Esophagus (tissue), 2 donors: ENCODE data around the gene MAPK12. TPM values are rescaled to one million over a fixed set of nuclear protein-coding genes. Genes with fewer than 3 reads are reported as not detected.
A peak's percentile ranks its signal among the peaks of the same experiment; 100 is the strongest.

Experiments
- H3K27ac ChIP-seq, 2 donors: one replicate each; pipeline ENCODE4 v1.5.1; 2013; ENCODE audit warnings: low read depth in 2 of 2, mild to moderate bottlenecking in 2 of 2, inconsistent platforms in 1 of 2, low read length in 1 of 2, moderate library complexity in 1 of 2
- H3K27me3 ChIP-seq, 2 donors: one replicate each; pipeline ENCODE4 v1.6.1; 2013; ENCODE audit warnings: low read length in 2 of 2, control low read depth in 1 of 2, mild to moderate bottlenecking in 1 of 2; ENCODE audit not compliant: insufficient read depth in 2 of 2, control insufficient read depth in 1 of 2
- H3K36me3 ChIP-seq, 2 donors: one replicate each; pipeline ENCODE4 v1.6.1; 2013; ENCODE audit warnings: low read length in 1 of 2; ENCODE audit not compliant: control insufficient read depth in 2 of 2, insufficient read depth in 2 of 2
- H3K4me1 ChIP-seq, 2 donors: one replicate each; pipeline ENCODE4 v1.6.1; 2013; ENCODE audit warnings: low read length in 1 of 2; ENCODE audit not compliant: control insufficient read depth in 2 of 2, insufficient read depth in 2 of 2
- H3K4me3 ChIP-seq, 2 donors: one replicate each; pipeline ENCODE4 v1.5.1; 2013; ENCODE audit warnings: low read length in 2 of 2, mild to moderate bottlenecking in 2 of 2, low read depth in 1 of 2, moderate library complexity in 1 of 2
- H3K9me3 ChIP-seq, 2 donors: one replicate each; pipeline ENCODE4 v1.6.1; 2013; ENCODE audit warnings: mild to moderate bottlenecking in 2 of 2, low read depth in 1 of 2, low read length in 1 of 2, moderate library complexity in 1 of 2; ENCODE audit not compliant: control insufficient read depth in 2 of 2, insufficient read depth in 1 of 2
- WGBS, 2 donors: extraction: QIAGEN DNeasy Blood & Tissue Kit; methylation state at CpG; one replicate each; pipeline ENCODE4 v1.1.7; 2013; 5-methylcytosine and 5-hydroxymethylcytosine counted together
- polyA plus RNA-seq, 2 donors: library from polyadenylated mRNA; stranded (reverse); fragments of 200-250 nt; gene quantifications; one replicate each; pipeline ENCODE4 v1.2.3, GENCODE V29; 2013
- donor health status: healthy with polysubstance abuse.
- donor health status: Bipolar disorder and iron deficiency.

MAPK12 gene
- polyA plus RNA-seq, 2 donors = 3.0 to 3.4 TPM

DNA sequence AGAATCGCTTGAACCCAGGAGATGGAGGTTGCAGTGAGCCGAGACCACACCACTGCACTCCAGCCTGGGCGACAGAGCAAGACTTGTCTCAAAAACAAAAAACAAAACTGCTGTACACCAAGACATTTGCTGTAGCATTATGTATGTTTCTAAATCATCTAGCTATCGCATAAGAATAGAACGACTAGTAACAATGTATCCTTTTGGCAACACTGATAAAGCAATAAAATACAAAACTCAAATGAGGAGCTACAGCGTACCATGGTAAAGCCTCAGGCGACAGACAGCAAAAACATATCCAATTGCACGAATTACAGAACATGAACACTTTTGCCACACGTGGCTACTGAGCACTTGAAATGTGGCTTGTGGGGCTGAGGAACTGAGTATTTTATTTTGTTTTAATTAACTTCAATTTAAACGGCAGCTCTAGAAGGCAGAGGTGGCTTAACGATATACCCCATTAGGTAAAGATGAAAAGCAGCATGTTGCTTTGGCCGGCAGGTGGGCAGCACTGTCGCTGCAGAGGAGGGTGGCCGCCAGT is 19.0 kb downstream of the MAPK12 start:
- 52 to 56% methylated on average over 14 of the region's 14 CpGs for WGBS, 2 donors
- Histone ChIP-seq H3K27ac (no peak overlapping the region), H3K4me3 (peak overlapping the region in 1 of 2 donors; percentile 25), H3K27me3 (no peaks in the 10 kb centered on the region), H3K36me3 (peaks cover 9 to 22% of the 10 kb centered on the region in 2 donors), H3K9me3 (no peaks in the 10 kb centered on the region), H3K4me1 (peaks cover 11 to 17% of the 10 kb centered on the region in 2 donors)

DNA sequence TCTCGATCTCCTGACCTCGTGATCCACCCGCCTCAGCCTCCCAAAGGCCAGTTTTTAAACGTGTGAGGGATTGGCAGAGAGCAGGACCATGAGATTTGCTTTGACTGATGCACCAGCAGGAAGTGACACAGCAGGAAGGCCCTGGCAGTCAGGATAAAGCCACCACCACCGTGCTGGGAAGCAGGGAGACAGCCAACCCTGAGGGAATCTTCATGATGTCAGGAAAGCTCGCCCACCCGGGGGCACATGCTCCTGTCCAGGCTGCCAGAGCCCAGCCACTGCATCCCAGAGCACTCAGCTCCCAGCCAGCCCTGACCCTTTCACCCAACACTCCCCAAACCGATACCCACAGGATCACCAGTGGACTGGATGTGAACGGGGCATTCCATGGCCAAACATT is 22.7 kb downstream of the MAPK12 start:
- Histone ChIP-seq H3K4me1 (peaks cover 3 to 14% of the 10 kb centered on the region in 2 donors), H3K9me3 (no peaks in the 10 kb centered on the region), H3K27me3 (no peaks in the 10 kb centered on the region), H3K36me3 (peaks cover 9 to 21% of the 10 kb centered on the region in 2 donors), H3K4me3 (no peak overlapping the region), H3K27ac (no peak overlapping the region)
- 89 to 94% methylated on average over 9 of the region's 9 CpGs for whole genome bisulfite sequencing, 2 donors

GRCh38 chr22:50236731-50237409 is 24.6 kb downstream of the MAPK12 start:
- H3K27ac ChIP-seq = no peak overlapping the region
- peaks cover 9 to 29% of the 10 kb centered on the region in 2 donors for H3K36me3 ChIP-seq
- H3K9me3 ChIP-seq = no peaks in the 10 kb centered on the region
- 71% methylated on average over 11 of the region's 11 CpGs for WGBS, 2 donors
- H3K4me1 ChIP-seq = peaks cover 0 to 10% of the 10 kb centered on the region in 2 donors
- no peaks in the 10 kb centered on the region for H3K27me3 ChIP-seq
- no peak overlapping the region for H3K4me3 ChIP-seq

- no peak overlapping the region for H3K4me3 ChIP-seq
- H3K27ac ChIP-seq = no peak overlapping the region
- H3K36me3 ChIP-seq = peaks cover 4 to 29% of the 10 kb centered on the region in 2 donors
- H3K9me3 ChIP-seq = no peaks in the 10 kb centered on the region
- H3K27me3 ChIP-seq = no peaks in the 10 kb centered on the region
- H3K4me1 ChIP-seq = peaks cover 0 to 10% of the 10 kb centered on the region in 2 donors
- WGBS, 2 donors = 91% methylated on average over 18 of the region's 18 CpGs
Measured at GRCh38 chr22:50233223-50233622, 28.3 kb downstream of the MAPK12 start.

DNA sequence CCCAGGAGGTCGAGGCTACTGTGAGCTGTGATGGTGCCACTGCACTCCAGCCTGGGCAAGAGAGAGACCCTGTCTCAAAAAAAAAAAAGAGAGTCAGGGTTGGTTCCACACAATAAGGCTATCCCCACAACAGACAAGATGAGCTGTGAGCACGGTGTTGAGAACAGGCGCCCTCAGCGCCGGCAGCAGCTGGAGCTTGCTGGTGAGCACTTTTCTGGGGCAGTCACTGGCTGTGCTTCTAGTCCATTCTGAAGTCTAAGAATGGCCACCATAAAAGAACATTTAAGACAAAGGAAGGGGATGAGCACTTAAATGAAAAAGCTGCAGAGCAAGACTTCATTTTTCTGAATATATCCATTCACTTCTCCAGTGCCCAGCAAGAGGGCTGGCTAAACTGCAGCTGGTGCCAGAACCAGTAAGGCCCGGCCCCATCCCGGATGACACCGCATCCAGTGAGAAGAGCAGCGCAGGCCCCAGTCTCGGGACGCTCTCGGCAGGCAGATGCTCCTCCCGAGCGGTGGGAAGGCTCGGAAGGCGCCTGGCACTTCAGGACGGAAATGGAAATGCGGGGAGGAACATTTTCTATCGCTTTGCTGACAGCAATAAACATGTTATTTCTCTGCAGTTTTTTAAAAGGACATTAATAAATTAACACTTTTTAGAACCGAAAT is 28.9 kb downstream of the MAPK12 start:
- H3K4me1 ChIP-seq = peaks cover 0 to 10% of the 10 kb centered on the region in 2 donors
- H3K27me3 ChIP-seq = no peaks in the 10 kb centered on the region
- no peak overlapping the region for H3K4me3 ChIP-seq
- no peak overlapping the region for H3K27ac ChIP-seq
- peaks cover 4 to 32% of the 10 kb centered on the region in 2 donors for H3K36me3 ChIP-seq
- no peaks in the 10 kb centered on the region for H3K9me3 ChIP-seq
- WGBS, 2 donors = 90 to 92% methylated on average over 20 of the region's 20 CpGs

DNA sequence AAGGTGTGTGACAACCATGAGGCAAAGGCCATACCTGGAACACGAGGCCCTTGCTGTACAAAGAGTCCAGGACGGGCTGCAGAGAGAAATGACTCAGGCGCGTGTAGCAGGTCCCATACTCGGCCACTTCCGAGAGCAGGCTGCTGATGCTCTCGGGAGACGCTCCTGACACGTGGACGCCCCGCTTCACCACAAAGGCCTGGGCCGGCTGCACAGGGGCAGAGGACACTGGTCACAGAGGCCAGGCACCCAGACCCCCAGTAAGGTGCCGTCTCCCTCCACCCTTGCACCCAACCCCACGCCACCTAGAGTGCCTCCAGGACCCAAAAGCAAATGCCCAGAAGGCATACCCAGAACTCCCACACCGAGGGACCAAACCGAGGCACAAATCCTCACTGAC is 32.1 kb downstream of the MAPK12 start:
- Histone ChIP-seq H3K27me3 (no peaks in the 10 kb centered on the region), H3K36me3 (peaks cover 5 to 47% of the 10 kb centered on the region in 2 donors), H3K27ac (no peak overlapping the region), H3K9me3 (no peaks in the 10 kb centered on the region), H3K4me1 (peaks cover 0 to 4% of the 10 kb centered on the region in 2 donors), H3K4me3 (no peak overlapping the region)
- WGBS, 2 donors = 95 to 96% methylated on average over 16 of the region's 16 CpGs

- WGBS, 2 donors = 96 to 97% methylated on average over 9 of the region's 9 CpGs
- H3K4me1 ChIP-seq = no peaks in the 10 kb centered on the region
- no peak overlapping the region for H3K4me3 ChIP-seq
- H3K27me3 ChIP-seq = no peaks in the 10 kb centered on the region
- H3K36me3 ChIP-seq = peaks cover 12 to 53% of the 10 kb centered on the region in 2 donors
- H3K27ac ChIP-seq = no peak overlapping the region
- no peaks in the 10 kb centered on the region for H3K9me3 ChIP-seq
Measured at GRCh38 chr22:50228366-50228765, 33.1 kb downstream of the MAPK12 start.

DNA sequence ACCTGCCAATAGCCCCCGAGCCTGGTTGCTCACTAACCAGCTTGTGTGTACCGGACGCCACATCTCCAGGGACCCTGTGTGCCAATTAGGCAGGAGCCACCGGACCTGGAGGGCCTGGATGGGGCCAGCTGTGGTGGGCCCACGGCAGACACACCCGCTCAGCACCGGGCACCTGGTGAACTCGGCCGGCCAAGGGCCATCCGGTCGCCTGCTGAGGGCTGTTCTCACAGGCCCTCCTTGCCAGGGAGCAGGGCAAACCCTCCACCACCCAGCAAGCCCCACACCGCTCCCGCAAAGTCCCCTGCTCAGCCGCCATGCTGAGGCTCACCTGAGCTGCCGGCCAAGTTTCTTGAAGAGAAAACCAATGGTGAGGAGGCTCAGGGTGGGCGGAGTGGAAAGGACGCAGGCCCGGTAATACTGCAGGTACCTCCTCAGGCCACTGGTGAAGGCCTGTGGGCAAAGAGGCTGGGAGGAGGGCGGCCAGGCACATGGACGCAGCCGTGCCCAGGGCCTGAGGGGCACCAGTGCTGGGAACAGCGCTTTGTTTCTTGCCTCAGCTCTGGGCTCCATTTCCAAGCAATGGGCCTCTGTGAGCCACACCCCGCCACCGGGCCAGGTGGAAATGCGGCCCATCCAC is 33.8 kb downstream of the MAPK12 start:
- no peaks in the 10 kb centered on the region for H3K27me3 ChIP-seq
- no peaks in the 10 kb centered on the region for H3K9me3 ChIP-seq
- H3K27ac ChIP-seq = no peak overlapping the region
- no peak overlapping the region for H3K4me3 ChIP-seq
- WGBS, 2 donors = 92 to 96% methylated on average over 24 to 25 of the region's 25 CpGs
- no peaks in the 10 kb centered on the region for H3K4me1 ChIP-seq
- H3K36me3 ChIP-seq = peaks cover 12 to 53% of the 10 kb centered on the region in 2 donors

DNA sequence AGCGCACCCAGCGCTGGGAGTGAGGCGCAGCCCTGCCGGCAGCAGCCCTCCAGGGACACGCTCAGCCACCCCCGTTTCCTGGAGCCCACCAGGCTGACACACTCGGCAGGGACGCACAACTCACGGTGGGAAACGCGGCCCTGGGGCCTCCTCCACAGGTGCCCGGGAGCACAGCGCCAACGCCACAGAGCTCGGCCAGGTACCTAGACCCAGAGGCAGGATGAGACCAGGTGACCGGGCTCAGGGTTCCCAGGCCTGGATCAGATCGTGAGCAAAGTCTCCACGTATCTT is 34.7 kb downstream of the MAPK12 start:
- no peak overlapping the region for H3K27ac ChIP-seq
- no peaks in the 10 kb centered on the region for H3K9me3 ChIP-seq
- H3K27me3 ChIP-seq = no peaks in the 10 kb centered on the region
- WGBS, 2 donors = 92 to 93% methylated on average over 15 to 18 of the region's 18 CpGs
- H3K36me3 ChIP-seq = peaks cover 12 to 61% of the 10 kb centered on the region in 2 donors
- no peaks in the 10 kb centered on the region for H3K4me1 ChIP-seq
- H3K4me3 ChIP-seq = no peak overlapping the region
